OCI-LY1 (cell line): Measurements from ENCODE around the gene ABCC6.

ENCODE experiments used
- CTCF ChIP-seq: fragments of 200-600 bp; sonication (generic), shearing (Covaris generic); IDR thresholded peaks from 2 replicates; pipeline ENCODE4 v1.5.1; 2017; ENCODE audit warnings: mild to moderate bottlenecking, antibody characterized with exemption, low read length, moderate library complexity, mixed read lengths
- EZH2 ChIP-seq: fragments of 200-600 bp; sonication (generic), shearing (Covaris generic); IDR thresholded peaks from 2 replicates; pipeline ENCODE4 v1.8.0; 2017; ENCODE audit warnings: borderline replicate concordance, mixed run types, mild to moderate bottlenecking, antibody characterized with exemption, low read length, moderate library complexity, mixed read lengths

- TF ChIP-seq CTCF (no peak), EZH2 (no peak)
Observed at GRCh38 chr16:16166949-16167348, 56.3 kb downstream of the ABCC6 start.
